ENCODE measurements around the gene ATXN10. TPM values are rescaled to one million over a fixed set of nuclear protein-coding genes. Genes with fewer than 3 reads are reported as not detected.

ATXN10 gene
- total and polyA plus RNA-seq, 7 experiments from 2014 or later, result 64.2 to 105 (median 76.1) TPM

DNA sequence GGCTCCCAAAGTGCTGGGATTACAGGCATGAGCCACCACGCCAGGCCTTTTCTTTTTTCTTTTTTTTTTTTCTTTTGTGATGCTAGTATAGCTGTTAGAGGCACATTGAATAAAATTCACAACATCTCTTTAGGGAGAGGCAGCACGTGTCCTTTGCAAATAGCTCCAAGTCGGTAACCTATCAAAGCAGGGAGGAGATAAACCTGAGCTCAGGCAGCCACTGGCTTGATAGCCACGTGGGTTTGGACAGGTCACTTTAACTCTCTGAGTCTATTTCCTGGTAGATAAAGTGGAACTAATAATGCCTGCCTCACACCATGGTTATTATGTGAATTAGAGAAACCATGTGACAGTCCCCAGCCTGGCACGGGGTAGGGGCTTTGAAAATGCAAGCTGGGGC lies 43.1 kb upstream of the ATXN10 start:
- Histone ChIP-seq H3K4me3 (ENCODE audit: low read length) (no peak overlapping the region), H3K4me1 (ENCODE audit: control insufficient read depth in 2 of 2, insufficient read depth in 2 of 2, low read length in 2 of 2) (no peaks in the 10 kb centered on the region), H3K27ac (ENCODE audit: low read depth, low read length) (no peak overlapping the region), H3K9me3 (ENCODE audit: control insufficient read depth in 2 of 3, low read length in 3 of 3) (no peaks in the 10 kb centered on the region), H3K36me3 (ENCODE audit: control insufficient read depth in 2 of 3, insufficient read depth in 3 of 3, low read length in 3 of 3) (no peaks in the 10 kb centered on the region), H3K27me3 (ENCODE audit: control insufficient read depth in 2 of 2, insufficient read depth in 2 of 2, low read length in 2 of 2) (peaks cover 0 to 4% of the 10 kb centered on the region in 2 donors)
- H3K9me3 Mint-ChIP-seq, result peaks cover 0 to 3% (median 0%) of the 10 kb centered on the region in 11 donors
- H3K4me1 Mint-ChIP-seq, result peaks cover 0 to 1% (median 0%) of the 10 kb centered on the region in 7 donors
- DNase-seq (no peak), ATAC-seq (no peak)
- ChIA-PET CTCF (no interaction called here), POLR2A (no interaction called here)
- no peaks in the 10 kb centered on the region for H3K36me3 Mint-ChIP-seq
- no peak overlapping the region for H3K4me3 Mint-ChIP-seq
- H3K27ac Mint-ChIP-seq, result peak overlapping the region in 1 of 9 donors; percentile 20
- intact Hi-C loops (cut with micrococcal nuclease), result no loop called here
- H3K27me3 Mint-ChIP-seq, result peaks cover 36 to 46% (median 39%) of the 10 kb centered on the region in 5 donors

DNA sequence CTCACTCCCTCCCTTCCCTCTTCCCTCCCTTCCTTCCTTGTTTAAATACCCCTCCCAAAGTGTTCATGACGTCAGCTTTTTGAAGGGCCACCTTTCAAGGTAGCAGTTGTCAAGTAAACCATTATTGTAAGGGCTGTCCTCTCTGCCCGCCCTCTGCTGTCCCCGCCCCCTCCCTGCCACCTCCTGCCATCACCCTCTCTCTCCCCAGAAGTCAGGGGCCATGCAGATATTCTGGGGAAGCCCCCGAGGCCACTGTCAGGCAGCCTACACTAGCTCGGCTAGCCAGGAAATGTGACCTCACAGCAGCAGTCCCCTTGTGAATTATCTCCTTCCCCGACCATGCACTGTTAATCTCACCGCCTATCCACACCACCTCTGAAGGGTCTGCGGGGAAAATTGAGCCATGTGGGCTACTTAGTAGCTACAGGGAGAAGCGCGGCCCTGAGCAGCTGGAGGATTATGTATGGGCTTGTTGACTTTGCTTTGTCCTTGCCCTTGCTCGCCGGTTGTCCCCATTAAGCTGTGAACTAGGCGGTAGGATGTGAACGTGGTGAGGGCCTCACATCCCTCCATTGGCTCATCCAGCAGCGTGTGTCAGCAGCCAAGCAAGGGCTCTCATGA lies 42.1 kb upstream of the ATXN10 start:
- Mint-ChIP-seq H3K4me3 (no peak overlapping the region), H3K9me3 (peaks cover 0 to 2% (median 0%) of the 10 kb centered on the region in 11 donors), H3K4me1 (peaks cover 0 to 1% (median 0%) of the 10 kb centered on the region in 7 donors), H3K27ac (no peak overlapping the region), H3K27me3 (peaks cover 39 to 57% (median 43%) of the 10 kb centered on the region in 5 donors), H3K36me3 (no peaks in the 10 kb centered on the region)
- ChIA-PET POLR2A (no interaction called here), CTCF (no interaction called here)
- Histone ChIP-seq H3K4me1 (ENCODE audit: control insufficient read depth in 2 of 2, insufficient read depth in 2 of 2, low read length in 2 of 2) (no peaks in the 10 kb centered on the region), H3K36me3 (ENCODE audit: control insufficient read depth in 2 of 3, insufficient read depth in 3 of 3, low read length in 3 of 3) (no peaks in the 10 kb centered on the region), H3K4me3 (ENCODE audit: low read length) (no peak overlapping the region), H3K27me3 (ENCODE audit: control insufficient read depth in 2 of 2, insufficient read depth in 2 of 2, low read length in 2 of 2) (peaks cover 0 to 4% of the 10 kb centered on the region in 2 donors), H3K9me3 (ENCODE audit: control insufficient read depth in 2 of 3, low read length in 3 of 3) (no peaks in the 10 kb centered on the region), H3K27ac (ENCODE audit: low read depth, low read length) (no peak overlapping the region)
- no peak for ATAC-seq
- intact Hi-C loops (cut with micrococcal nuclease), result no loop called here
- no peak for DNase-seq

DNA sequence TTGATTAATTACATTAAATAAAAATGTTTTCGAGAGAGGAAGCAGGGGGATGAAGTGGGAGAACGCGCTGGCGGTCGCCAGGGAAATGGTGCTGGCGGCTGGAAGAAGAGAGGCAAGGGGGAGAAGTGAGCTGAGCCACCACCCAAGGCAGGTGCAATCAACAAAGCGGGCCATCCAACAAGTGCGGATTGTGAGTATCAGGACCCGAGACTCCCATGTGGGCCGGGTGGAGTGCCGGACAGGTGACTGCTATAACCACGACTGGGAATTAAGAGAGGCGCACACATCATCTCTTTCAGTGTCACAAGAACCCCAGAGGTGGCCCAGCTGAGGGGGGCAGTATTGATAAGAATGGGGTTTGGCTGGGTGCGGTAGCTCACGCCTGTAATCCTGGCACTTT lies 41.2 kb upstream of the ATXN10 start:
- no peaks in the 10 kb centered on the region for H3K36me3 Mint-ChIP-seq
- ChIA-PET POLR2A (no interaction called here), CTCF (no interaction called here)
- no peak overlapping the region for H3K27ac Mint-ChIP-seq
- Histone ChIP-seq H3K27me3 (ENCODE audit: control insufficient read depth in 2 of 2, insufficient read depth in 2 of 2, low read length in 2 of 2) (peaks cover 2 to 4% of the 10 kb centered on the region in 2 donors), H3K4me3 (ENCODE audit: low read length) (no peak overlapping the region), H3K27ac (ENCODE audit: low read depth, low read length) (no peak overlapping the region), H3K4me1 (ENCODE audit: control insufficient read depth in 2 of 2, insufficient read depth in 2 of 2, low read length in 2 of 2) (no peaks in the 10 kb centered on the region), H3K9me3 (ENCODE audit: control insufficient read depth in 2 of 3, low read length in 3 of 3) (no peaks in the 10 kb centered on the region), H3K36me3 (ENCODE audit: control insufficient read depth in 2 of 3, insufficient read depth in 3 of 3, low read length in 3 of 3) (no peaks in the 10 kb centered on the region)
- H3K4me3 Mint-ChIP-seq, result no peak overlapping the region
- H3K27me3 Mint-ChIP-seq, result peaks cover 41 to 57% (median 50%) of the 10 kb centered on the region in 5 donors
- peaks cover 0 to 2% (median 0%) of the 10 kb centered on the region in 11 donors for H3K9me3 Mint-ChIP-seq
- ATAC-seq, result no peak
- intact Hi-C loops (cut with micrococcal nuclease), result no loop called here
- H3K4me1 Mint-ChIP-seq, result peaks cover 0 to 1% (median 0%) of the 10 kb centered on the region in 7 donors
- no peak for DNase-seq

DNA sequence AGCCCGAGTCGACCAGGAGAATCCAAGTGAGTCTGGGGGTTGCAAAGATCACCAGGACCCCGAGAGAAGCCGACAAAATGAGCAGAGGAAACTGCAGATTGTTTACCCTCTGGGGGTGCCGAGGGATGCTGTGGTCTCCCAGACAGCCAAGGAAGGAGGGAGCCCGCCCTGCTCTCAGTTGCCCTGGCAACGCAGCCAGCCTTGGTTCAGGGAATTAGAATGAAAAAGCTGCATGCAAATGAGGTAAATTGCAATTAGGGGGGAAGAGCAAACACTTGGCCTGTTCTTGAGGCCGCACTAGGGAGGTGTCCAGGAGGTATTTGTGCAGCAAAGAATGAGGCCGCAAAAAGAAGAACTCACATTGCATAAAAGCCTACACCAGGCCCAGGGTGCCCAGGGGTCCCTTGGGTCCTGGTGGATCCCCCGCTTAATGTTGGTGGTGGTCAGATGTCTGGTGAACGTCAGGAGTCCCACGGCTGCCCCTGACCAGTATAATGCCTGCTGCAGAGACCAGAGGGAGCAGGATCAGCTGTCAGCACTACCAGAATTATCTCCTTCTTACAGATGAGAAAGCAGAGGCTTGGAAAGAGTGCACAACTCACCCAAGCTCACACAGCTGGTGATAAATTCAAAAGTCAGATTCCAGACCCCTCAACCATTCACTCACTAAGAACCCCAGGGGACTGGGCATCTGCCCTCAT lies 40.3 kb upstream of the ATXN10 start:
- H3K27ac ChIP-seq (ENCODE audit: low read depth, low read length), result no peak overlapping the region
- H3K9me3 ChIP-seq (ENCODE audit: control insufficient read depth in 2 of 3, low read length in 3 of 3), result no peaks in the 10 kb centered on the region
- no peaks in the 10 kb centered on the region for H3K36me3 ChIP-seq (ENCODE audit: control insufficient read depth in 2 of 3, insufficient read depth in 3 of 3, low read length in 3 of 3)
- Mint-ChIP-seq H3K27ac (no peak overlapping the region), H3K36me3 (no peaks in the 10 kb centered on the region), H3K4me3 (no peak overlapping the region), H3K4me1 (peaks cover 0 to 1% (median 0%) of the 10 kb centered on the region in 7 donors), H3K27me3 (peaks cover 41 to 54% (median 50%) of the 10 kb centered on the region in 5 donors), H3K9me3 (peaks cover 0 to 2% (median 0%) of the 10 kb centered on the region in 11 donors)
- H3K27me3 ChIP-seq (ENCODE audit: control insufficient read depth in 2 of 2, insufficient read depth in 2 of 2, low read length in 2 of 2), result peaks cover 3 to 4% of the 10 kb centered on the region in 2 donors
- no peak overlapping the region for H3K4me3 ChIP-seq (ENCODE audit: low read length)
- DNase-seq, result no peak
- H3K4me1 ChIP-seq (ENCODE audit: control insufficient read depth in 2 of 2, insufficient read depth in 2 of 2, low read length in 2 of 2), result no peaks in the 10 kb centered on the region
- POLR2A ChIA-PET, result no interaction called here
- intact Hi-C loops (cut with micrococcal nuclease), result no loop called here
- CTCF ChIA-PET, result no interaction called here
- ATAC-seq, result no peak

DNA sequence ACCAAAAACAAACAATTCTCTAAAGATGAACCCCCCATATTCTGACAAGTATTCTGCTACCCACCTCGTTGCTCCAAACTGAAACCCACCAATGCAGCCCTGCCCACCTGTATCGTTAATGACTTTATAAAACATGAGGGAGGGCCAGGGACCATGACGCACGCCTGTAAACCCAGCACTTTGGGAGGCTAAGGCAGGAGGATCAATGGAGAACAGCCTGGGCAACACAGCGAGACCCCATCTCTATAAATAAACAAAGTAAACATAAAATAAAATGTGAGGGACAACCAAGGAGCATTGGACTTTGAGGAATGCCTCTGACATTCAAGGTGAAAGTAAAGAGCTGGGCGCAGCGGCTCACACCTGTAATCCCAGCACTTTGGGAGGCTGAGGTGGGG lies 39.8 kb upstream of the ATXN10 start:
- Mint-ChIP-seq H3K27ac (no peak overlapping the region), H3K36me3 (no peaks in the 10 kb centered on the region), H3K4me3 (no peak overlapping the region), H3K9me3 (peaks cover 0 to 2% (median 0%) of the 10 kb centered on the region in 11 donors), H3K27me3 (peaks cover 41 to 57% (median 54%) of the 10 kb centered on the region in 5 donors), H3K4me1 (peaks cover 0 to 1% (median 0%) of the 10 kb centered on the region in 7 donors)
- intact Hi-C loops (cut with micrococcal nuclease), result no loop called here
- DNase-seq (no peak), ATAC-seq (no peak)
- ChIA-PET CTCF (no interaction called here), POLR2A (no interaction called here)
- Histone ChIP-seq H3K9me3 (ENCODE audit: control insufficient read depth in 2 of 3, low read length in 3 of 3) (no peaks in the 10 kb centered on the region), H3K27me3 (ENCODE audit: control insufficient read depth in 2 of 2, insufficient read depth in 2 of 2, low read length in 2 of 2) (peaks cover 3 to 4% of the 10 kb centered on the region in 2 donors), H3K36me3 (ENCODE audit: control insufficient read depth in 2 of 3, insufficient read depth in 3 of 3, low read length in 3 of 3) (no peaks in the 10 kb centered on the region), H3K4me1 (ENCODE audit: control insufficient read depth in 2 of 2, insufficient read depth in 2 of 2, low read length in 2 of 2) (no peaks in the 10 kb centered on the region), H3K27ac (ENCODE audit: low read depth, low read length) (no peak overlapping the region), H3K4me3 (ENCODE audit: low read length) (no peak overlapping the region)

DNA sequence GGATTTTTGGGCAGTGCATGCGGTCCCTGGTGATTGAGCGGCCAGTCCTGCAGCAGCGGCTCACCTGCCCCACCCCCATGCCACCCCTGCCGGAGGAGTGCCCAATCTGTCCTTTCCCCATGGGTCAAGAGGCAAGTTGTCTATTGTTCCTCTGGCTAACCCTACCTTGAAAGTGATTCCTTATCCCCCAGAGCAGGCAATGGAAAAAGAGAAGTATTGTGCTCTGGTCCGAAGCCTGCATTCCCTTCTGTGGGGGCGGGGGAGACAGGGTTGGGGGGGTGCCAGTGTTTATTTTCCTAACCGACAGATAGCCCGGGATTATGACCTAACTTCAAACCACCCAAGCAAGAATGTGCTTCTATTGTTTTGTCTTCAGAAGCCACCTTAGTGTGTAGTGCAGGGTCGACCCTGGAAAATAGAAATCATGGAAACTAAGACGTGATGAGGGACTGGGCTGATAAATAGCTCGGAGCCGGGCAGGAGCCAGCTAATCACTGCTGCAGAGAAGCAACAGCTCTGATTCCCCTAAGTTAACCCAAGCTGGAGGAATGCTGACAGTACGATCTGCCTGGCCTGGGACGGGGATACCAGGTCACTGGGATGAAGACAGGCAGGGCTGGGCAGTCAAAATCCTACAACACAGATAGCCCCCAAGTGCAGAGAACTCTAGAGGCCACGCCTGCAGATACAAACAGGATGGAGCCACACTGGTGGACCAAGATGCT lies 38.7 kb upstream of the ATXN10 start:
- Histone ChIP-seq H3K9me3 (ENCODE audit: control insufficient read depth in 2 of 3, low read length in 3 of 3) (no peaks in the 10 kb centered on the region), H3K36me3 (ENCODE audit: control insufficient read depth in 2 of 3, insufficient read depth in 3 of 3, low read length in 3 of 3) (no peaks in the 10 kb centered on the region), H3K4me3 (ENCODE audit: low read length) (no peak overlapping the region), H3K27me3 (ENCODE audit: control insufficient read depth in 2 of 2, insufficient read depth in 2 of 2, low read length in 2 of 2) (peaks cover 3 to 4% of the 10 kb centered on the region in 2 donors), H3K4me1 (ENCODE audit: control insufficient read depth in 2 of 2, insufficient read depth in 2 of 2, low read length in 2 of 2) (no peaks in the 10 kb centered on the region), H3K27ac (ENCODE audit: low read depth, low read length) (no peak overlapping the region)
- H3K4me3 Mint-ChIP-seq, result no peak overlapping the region
- H3K9me3 Mint-ChIP-seq, result peaks cover 0 to 2% (median 0%) of the 10 kb centered on the region in 11 donors
- peaks cover 43 to 63% (median 57%) of the 10 kb centered on the region in 5 donors for H3K27me3 Mint-ChIP-seq
- DNase-seq (no peak), ATAC-seq (no peak)
- H3K27ac Mint-ChIP-seq, result no peak overlapping the region
- no peaks in the 10 kb centered on the region for H3K36me3 Mint-ChIP-seq
- ChIA-PET POLR2A (no interaction called here), CTCF (interaction anchor here (1.2 kb wide), 1 partner anchor 12 kb away, joined by 12 read pairs; no protein-coding TSS in a partner anchor)
- peaks cover 0 to 1% (median 0%) of the 10 kb centered on the region in 7 donors for H3K4me1 Mint-ChIP-seq
- intact Hi-C loops (cut with micrococcal nuclease), result no loop called here

Measured in naive thymus-derived CD4-positive, alpha-beta T cell (primary cell).